HEK293 (cell line): Measurements from ENCODE around the gene CNTN4.

Source experiments
- GLIS2 ChIP-seq: fragments of 450-650 bp; formaldehyde crosslinking; IDR thresholded peaks from 2 replicates; pipeline ENCODE4 v1.5.1; 2016; ENCODE audit warnings: missing biosample characterization, missing genetic modification characterization
- ZNF621 ChIP-seq: fragments of 450-650 bp; formaldehyde crosslinking; IDR thresholded peaks from 2 replicates; pipeline ENCODE4 v1.5.1; 2017; ENCODE audit warnings: missing biosample characterization, missing genetic modification characterization

- TF ChIP-seq GLIS2: no peak
- TF ChIP-seq ZNF621 (tag by site-specific recombination): no peak
These were observed 253.6 kb downstream of the CNTN4 start for GRCh38 chr3:2352134-2352762.
